A549 (cell line): ENCODE measurements around the gene OR10A5. TPM values are rescaled to one million over a fixed set of nuclear protein-coding genes. Genes with fewer than 3 reads are reported as not detected.

Experiments used
- ATAC-seq, 2 experiments: fragments of 200-7000 bp in 1 of 2; fragments of >200 bp in 1 of 2; cut with Nextera tagmentation in 1 of 2; cut with Tn5 transposase in 1 of 2; 3 replicates each; pipeline versions ENCODE4 v1.8.0 to v1.9.1; 2018 to 2020; ENCODE audit warnings: mild to moderate bottlenecking in 1 of 2, moderate library complexity in 1 of 2
- CTCF ChIA-PET: fragments of 300-600 bp; sonication (Branson Sonifier 250); formaldehyde crosslinking; extraction: SDS; loops from one replicate; lab custom pipeline; 2021; ENCODE audit warnings: antibody characterized with exemption, inconsistent platforms; lab: Yijun Ruan, JAX
- POLR2A ChIA-PET: fragments of 350-600 bp; formaldehyde crosslinking; extraction: SDS; loops from one replicate; lab custom pipeline; 2021; ENCODE audit warnings: antibody characterized with exemption, inconsistent platforms; lab: Yijun Ruan, JAX
- DNase-seq, 2 experiments: peaks; one replicate each; pipeline versions ENCODE4 v3.0.0 to v3.0.0-alpha.2; 2011 to 2016; ENCODE audit warnings: low read depth in 1 of 2, low spot score in 1 of 2
- FAIRE-seq: peaks from 2 replicates; lab custom pipeline; 2011; peaks lifted over from hg19 to GRCh38; lab: Jason Lieb, UNC
- H3K27ac ChIP-seq, 2 experiments: fragments of >200 bp; sonication (Bioruptor Twin); formaldehyde crosslinking; 3 replicates each; pipeline ENCODE4 v1.5.1; 2016 to 2017
- H3K4me1 ChIP-seq: fragments of >200 bp; sonication (Bioruptor Twin); formaldehyde crosslinking; 3 replicates; pipeline ENCODE4 v1.6.1; 2016
- H3K4me2 ChIP-seq: fragments of >200 bp; sonication (Bioruptor Twin); formaldehyde crosslinking; 3 replicates; pipeline ENCODE4 v1.6.1; 2016
- H3K4me3 ChIP-seq: fragments of >200 bp; sonication (Bioruptor Twin); formaldehyde crosslinking; 3 replicates; pipeline ENCODE4 v1.5.1; 2016
- H3K9me3 ChIP-seq: fragments of >200 bp; sonication (Bioruptor Twin); formaldehyde crosslinking; 3 replicates; pipeline ENCODE4 v1.6.1; 2016
- ATOH8 ChIP-seq: fragments of 250-450 bp; sonication (Bioruptor Pico); IDR thresholded peaks from 2 replicates; pipeline ENCODE4 v1.5.0; 2020; ENCODE audit warnings: low read depth, mild to moderate bottlenecking, moderate library complexity
- BHLHE40 ChIP-seq: IDR thresholded peaks from 2 replicates; pipeline ENCODE4 v1.6.1; 2012; ENCODE audit warnings: low read depth, low read length, inconsistent platforms
- CBX8 ChIP-seq: fragments of 200-600 bp; sonication (generic); IDR thresholded peaks from 2 replicates; pipeline ENCODE4 v1.6.1; 2016
- CHD4 ChIP-seq: fragments of 200-600 bp; sonication (generic); IDR thresholded peaks from 2 replicates; pipeline ENCODE4 v1.6.1; 2016; ENCODE audit warnings: antibody characterized with exemption, mild to moderate bottlenecking, borderline replicate concordance
- CTCF ChIP-seq: fragments of >200 bp; sonication (Bioruptor Twin); formaldehyde crosslinking; IDR thresholded peaks from 3 replicates; pipeline ENCODE4 v1.5.1; 2016
- E2F6 ChIP-seq: IDR thresholded peaks from 2 replicates; pipeline ENCODE4 v1.6.1; 2012; ENCODE audit warnings: low read depth, borderline replicate concordance
- EHF ChIP-seq: fragments of 250-450 bp; sonication (Bioruptor Pico); IDR thresholded peaks from 2 replicates; pipeline ENCODE4 v1.5.0; 2020; ENCODE audit warnings: mild to moderate bottlenecking
- EP300 ChIP-seq, 2 experiments: fragments of >200 bp; sonication (Bioruptor Twin); formaldehyde crosslinking; IDR thresholded peaks; 2 replicates in 1 of 2; 3 replicates in 1 of 2; pipeline ENCODE4 v1.6.1; 2016 to 2017
- FOSB ChIP-seq: fragments of 250-450 bp; sonication (Bioruptor Pico); IDR thresholded peaks from 2 replicates; pipeline ENCODE4 v1.5.0; 2020; ENCODE audit warnings: mild to moderate bottlenecking, moderate library complexity
- FOSL2 ChIP-seq, 2 experiments: fragments of 450-650 bp in 1 of 2; fragments of >200 bp in 1 of 2; sonication (Bioruptor Twin) in 1 of 2; formaldehyde crosslinking; IDR thresholded peaks; 2 replicates each; pipeline versions ENCODE4 v1.5.0 to v1.6.1; 2016 to 2020; ENCODE audit warnings: mild to moderate bottlenecking in 1 of 2, moderate library complexity in 1 of 2
- FOXS1 ChIP-seq: fragments of 250-450 bp; sonication (Bioruptor Pico); IDR thresholded peaks from 2 replicates; pipeline ENCODE4 v1.5.0; 2020; ENCODE audit warnings: mild to moderate bottlenecking, moderate library complexity
- HES2 ChIP-seq: fragments of >200 bp; sonication (Bioruptor Twin); formaldehyde crosslinking; IDR thresholded peaks from 2 replicates; pipeline ENCODE4 v1.6.1; 2016
- HEYL ChIP-seq: fragments of 250-450 bp; sonication (Bioruptor Pico); IDR thresholded peaks from 2 replicates; pipeline ENCODE4 v1.8.0; 2021; ENCODE audit warnings: mild to moderate bottlenecking, moderate library complexity
- HOXB13 ChIP-seq: fragments of 250-450 bp; sonication (Bioruptor Pico); IDR thresholded peaks from 2 replicates; pipeline ENCODE4 v1.5.0; 2020; ENCODE audit warnings: low read depth, mild to moderate bottlenecking, moderate library complexity
- JUN ChIP-seq, 2 experiments: fragments of >200 bp; sonication (Bioruptor Twin); formaldehyde crosslinking; IDR thresholded peaks; 2 replicates in 1 of 2; 3 replicates in 1 of 2; pipeline ENCODE4 v1.6.1; 2016 to 2017
- KDM1A ChIP-seq: fragments of 200-600 bp; sonication (generic); IDR thresholded peaks from 2 replicates; pipeline ENCODE4 v1.6.1; 2016; ENCODE audit warnings: low read depth, mild to moderate bottlenecking
- KDM5A ChIP-seq: fragments of 200-600 bp; sonication (generic); IDR thresholded peaks from 2 replicates; pipeline ENCODE4 v1.6.1; 2016; ENCODE audit warnings: antibody characterized with exemption, mild to moderate bottlenecking
- MAFK ChIP-seq: fragments of 450-650 bp; IDR thresholded peaks from 2 replicates; pipeline ENCODE4 v1.6.1; 2014; ENCODE audit not compliant: partially characterized antibody
- MYC ChIP-seq: IDR thresholded peaks from 2 replicates; pipeline ENCODE4 v1.6.1; 2012; ENCODE audit warnings: mild to moderate bottlenecking, inconsistent platforms, low read length, improper control_type of control experiment, borderline replicate concordance
- NFE2L2 ChIP-seq: fragments of 150-350 bp; conservative IDR thresholded peaks from 2 replicates; pipeline ENCODE4 v1.6.1; 2014; ENCODE audit warnings: low read length
- POLR2A ChIP-seq: IDR thresholded peaks from 2 replicates; pipeline ENCODE4 v1.6.1; 2012; ENCODE audit warnings: mild to moderate bottlenecking, low read length
- RCOR1 ChIP-seq: fragments of 150-350 bp; IDR thresholded peaks from 2 replicates; pipeline ENCODE4 v1.6.1; 2014; ENCODE audit warnings: antibody characterized with exemption, low read length, low read depth
- RNF2 ChIP-seq: fragments of 200-600 bp; sonication (generic); IDR thresholded peaks from 2 replicates; pipeline ENCODE4 v1.6.1; 2016; ENCODE audit warnings: low read depth, mild to moderate bottlenecking, antibody characterized with exemption, moderate library complexity, borderline replicate concordance
- SMC3 ChIP-seq: fragments of >200 bp; sonication (Bioruptor Twin); formaldehyde crosslinking; IDR thresholded peaks from 3 replicates; pipeline ENCODE4 v1.6.1; 2018; ENCODE audit warnings: inconsistent platforms
- SREBF2 ChIP-seq: fragments of 450-650 bp; IDR thresholded peaks from 2 replicates; pipeline ENCODE4 v1.6.1; 2014; ENCODE audit warnings: mild to moderate bottlenecking, moderate library complexity
- ZNF302 ChIP-seq: fragments of 250-450 bp; sonication (Bioruptor Pico); IDR thresholded peaks from 2 replicates; pipeline ENCODE4 v1.9.0; 2021; ENCODE audit warnings: inconsistent platforms, mild to moderate bottlenecking, moderate library complexity
- polyA plus RNA-seq, 4 experiments: library from polyadenylated mRNA; depleted of rRNA in 3 of 4; stranded (reverse); fragments of >200 nt; fragmentation: RNase III in 1 of 4; extraction: RNeasy Plus Mini Kit Qiagen cat#74134 plus additional on column Dnase treatment in 1 of 4; gene quantifications; 2 replicates in 3 of 4; 3 replicates in 1 of 4; pipeline ENCODE4 v1.2.3, GENCODE V29; 2011 to 2017

The OR10A5 gene
- polyA plus RNA-seq, 2 of the 4 experiments (the other 2 are of a cell fraction): not detected

- no peak overlapping the region for H3K4me2 ChIP-seq
These were observed 48.6 kb downstream of the OR10A5 start for GRCh38 chr11:6894097-6894496.

GRCh38 chr11:6895010-6895409 lies 49.5 kb downstream of the OR10A5 start:
- CTCF ChIA-PET: no interaction called here
- Histone ChIP-seq H3K9me3 (no peaks in the 10 kb centered on the region), H3K27ac (no peak overlapping the region), H3K4me1 (no peaks in the 10 kb centered on the region), H3K4me2 (no peak overlapping the region), H3K4me3 (no peak overlapping the region)
- POLR2A ChIA-PET: no interaction called here
- DNase-seq (no peak), ATAC-seq (no peak), FAIRE-seq (no peak)
- no peak for TF ChIP-seq JUN (IDR thresholded peaks at IDR 0.05)
- no peak for TF ChIP-seq HOXB13 (CRISPR knock-in tag)
- no peak for TF ChIP-seq KDM5A
- TF ChIP-seq RCOR1: no peak
- TF ChIP-seq SREBF2: no peak
- TF ChIP-seq POLR2A: no peak
- no peak for TF ChIP-seq ZNF302 (CRISPR knock-in tag)
- no peak for TF ChIP-seq ATOH8 (CRISPR knock-in tag)
- no peak for TF ChIP-seq HEYL (CRISPR knock-in tag)
- TF ChIP-seq RNF2: no peak
- no peak for TF ChIP-seq BHLHE40
- TF ChIP-seq FOSB (CRISPR knock-in tag): no peak
- no peak for TF ChIP-seq MAFK
- TF ChIP-seq CTCF: no peak
- no peak for TF ChIP-seq NFE2L2
- no peak for TF ChIP-seq CBX8
- TF ChIP-seq MYC: no peak
- TF ChIP-seq HES2: no peak
- no peak for TF ChIP-seq EP300 (IDR thresholded peaks at IDR 0.05)
- no peak for TF ChIP-seq E2F6

More at GRCh38 chr11:6894097-6894496, 48.6 kb downstream of the OR10A5 start:
- Histone ChIP-seq H3K4me3 (no peak overlapping the region), H3K9me3 (no peaks in the 10 kb centered on the region)
- POLR2A ChIA-PET: no interaction called here
- TF ChIP-seq SMC3 (no peak), CHD4 (no peak), MYC (no peak), EHF (CRISPR knock-in tag) (no peak), ATOH8 (CRISPR knock-in tag) (no peak), FOSL2 (IDR thresholded peaks at IDR 0.05) (no peak), FOSL2 (CRISPR knock-in tag; IDR thresholded peaks at IDR 0.05) (no peak), FOXS1 (CRISPR knock-in tag) (no peak), EP300 (IDR thresholded peaks at IDR 0.05) (no peak), KDM1A (no peak)
- TF ChIP-seq, all 56 proteins: peak for 0
- no peak for FAIRE-seq
- DNase-seq: no peak
- ATAC-seq: no peak
- Histone ChIP-seq H3K4me1 (no peaks in the 10 kb centered on the region), H3K27ac (no peak overlapping the region)
- CTCF ChIA-PET: no interaction called here

Other genes starting within 250 kb of the OR10A5 start
- 20.5 and 25.9 TPM in 2 replicates for gene RRP8, start 242.1 kb upstream of the OR10A5 start, polyA plus RNA-seq (2011; rRNA removed)
- gene RRP8, start 242.1 kb upstream of the OR10A5 start, polyA plus RNA-seq (2017; fragmentation: RNase III; extraction: RNeasy Plus Mini Kit Qiagen cat#74134 plus additional on column Dnase treatment): 14.5 to 17.9 TPM (median 14.5 TPM) in 3 replicates
- 109 and 120 TPM in 2 replicates for gene ILK, start 241.9 kb upstream of the OR10A5 start, polyA plus RNA-seq (2011; rRNA removed)
- gene ILK, start 241.9 kb upstream of the OR10A5 start, polyA plus RNA-seq (2017; fragmentation: RNase III; extraction: RNeasy Plus Mini Kit Qiagen cat#74134 plus additional on column Dnase treatment): 108 to 116 TPM (median 114 TPM) in 3 replicates
- 174 and 242 TPM in 2 replicates for gene TAF10, start 233.5 kb upstream of the OR10A5 start, polyA plus RNA-seq (2011; rRNA removed)
- gene TAF10, start 233.5 kb upstream of the OR10A5 start, polyA plus RNA-seq (2017; fragmentation: RNase III; extraction: RNeasy Plus Mini Kit Qiagen cat#74134 plus additional on column Dnase treatment): 124 to 138 TPM (median 135 TPM) in 3 replicates
- 53.2 and 63.0 TPM in 2 replicates for gene TPP1, start 226.3 kb upstream of the OR10A5 start, polyA plus RNA-seq (2011; rRNA removed)
- gene TPP1, start 226.3 kb upstream of the OR10A5 start, polyA plus RNA-seq (2017; fragmentation: RNase III; extraction: RNeasy Plus Mini Kit Qiagen cat#74134 plus additional on column Dnase treatment): 32.3 to 41.6 TPM (median 40.7 TPM) in 3 replicates
- gene DCHS1, start 189.9 kb upstream of the OR10A5 start, polyA plus RNA-seq (2011; rRNA removed): 0.06 and 0.08 TPM in 2 replicates
- gene DCHS1, start 189.9 kb upstream of the OR10A5 start, polyA plus RNA-seq (2017; fragmentation: RNase III; extraction: RNeasy Plus Mini Kit Qiagen cat#74134 plus additional on column Dnase treatment): 0.04 to 0.07 TPM (median 0.06 TPM) in 3 replicates
- gene MRPL17, start 162.3 kb upstream of the OR10A5 start, polyA plus RNA-seq (2011; rRNA removed): 96.8 and 107 TPM in 2 replicates
- 127 to 132 TPM (median 128 TPM) in 3 replicates for gene MRPL17, start 162.3 kb upstream of the OR10A5 start, polyA plus RNA-seq (2017; fragmentation: RNase III; extraction: RNeasy Plus Mini Kit Qiagen cat#74134 plus additional on column Dnase treatment)
- gene OR2AG2, start 73.7 kb upstream of the OR10A5 start, polyA plus RNA-seq (2011; rRNA removed): 0.04 and 0.17 TPM in 2 replicates
- 0.03 to 0.05 TPM in 2 of 3 replicates, not detected in the other for gene OR2AG2, start 73.7 kb upstream of the OR10A5 start, polyA plus RNA-seq (2017; fragmentation: RNase III; extraction: RNeasy Plus Mini Kit Qiagen cat#74134 plus additional on column Dnase treatment)
- not detected in 2 replicates for gene OR2AG1, start 62.7 kb upstream of the OR10A5 start, polyA plus RNA-seq (2011; rRNA removed)
- gene OR2AG1, start 62.7 kb upstream of the OR10A5 start, polyA plus RNA-seq (2017; fragmentation: RNase III; extraction: RNeasy Plus Mini Kit Qiagen cat#74134 plus additional on column Dnase treatment): not detected in 3 replicates
- gene OR6A2, start 46.0 kb upstream of the OR10A5 start, polyA plus RNA-seq (2011; rRNA removed): 0.01 TPM in 2 replicates
- not detected in 3 replicates for gene OR6A2, start 46.0 kb upstream of the OR10A5 start, polyA plus RNA-seq (2017; fragmentation: RNase III; extraction: RNeasy Plus Mini Kit Qiagen cat#74134 plus additional on column Dnase treatment)
- not detected in 2 replicates for gene OR10A2, start 17.4 kb downstream of the OR10A5 start, polyA plus RNA-seq (2011; rRNA removed)
- not detected in 3 replicates for gene OR10A2, start 17.4 kb downstream of the OR10A5 start, polyA plus RNA-seq (2017; fragmentation: RNase III; extraction: RNeasy Plus Mini Kit Qiagen cat#74134 plus additional on column Dnase treatment)
- gene OR10A4, start 30.9 kb downstream of the OR10A5 start, polyA plus RNA-seq (2011; rRNA removed): not detected in 2 replicates
- not detected in 3 replicates for gene OR10A4, start 30.9 kb downstream of the OR10A5 start, polyA plus RNA-seq (2017; fragmentation: RNase III; extraction: RNeasy Plus Mini Kit Qiagen cat#74134 plus additional on column Dnase treatment)
- not detected in 2 replicates for gene OR2D2, start 46.8 kb downstream of the OR10A5 start, polyA plus RNA-seq (2011; rRNA removed)
- not detected in 3 replicates for gene OR2D2, start 46.8 kb downstream of the OR10A5 start, polyA plus RNA-seq (2017; fragmentation: RNase III; extraction: RNeasy Plus Mini Kit Qiagen cat#74134 plus additional on column Dnase treatment)
- gene OR2D3, start 75.3 kb downstream of the OR10A5 start, polyA plus RNA-seq (2011; rRNA removed): not detected in 2 replicates
- gene OR2D3, start 75.3 kb downstream of the OR10A5 start, polyA plus RNA-seq (2017; fragmentation: RNase III; extraction: RNeasy Plus Mini Kit Qiagen cat#74134 plus additional on column Dnase treatment): not detected in 3 replicates
- 1.9 and 2.0 TPM in 2 replicates for gene ZNF215, start 80.7 kb downstream of the OR10A5 start, polyA plus RNA-seq (2011; rRNA removed)
- 1.0 to 1.1 TPM (median 1.1 TPM) in 3 replicates for gene ZNF215, start 80.7 kb downstream of the OR10A5 start, polyA plus RNA-seq (2017; fragmentation: RNase III; extraction: RNeasy Plus Mini Kit Qiagen cat#74134 plus additional on column Dnase treatment)
- 1.3 and 2.1 TPM in 2 replicates for gene ZNF214, start 174.7 kb downstream of the OR10A5 start, polyA plus RNA-seq (2011; rRNA removed)
- 0.70 to 1.4 TPM (median 0.70 TPM) in 3 replicates for gene ZNF214, start 174.7 kb downstream of the OR10A5 start, polyA plus RNA-seq (2017; fragmentation: RNase III; extraction: RNeasy Plus Mini Kit Qiagen cat#74134 plus additional on column Dnase treatment)
- 0.04 TPM in 1 of 2 replicates, not detected in the other for gene NLRP14, start 174.8 kb downstream of the OR10A5 start, polyA plus RNA-seq (2011; rRNA removed)
- not detected in 3 replicates for gene NLRP14, start 174.8 kb downstream of the OR10A5 start, polyA plus RNA-seq (2017; fragmentation: RNase III; extraction: RNeasy Plus Mini Kit Qiagen cat#74134 plus additional on column Dnase treatment)
- not detected in 2 replicates for gene RBMXL2, start 243.3 kb downstream of the OR10A5 start, polyA plus RNA-seq (2011; rRNA removed)
- gene RBMXL2, start 243.3 kb downstream of the OR10A5 start, polyA plus RNA-seq (2017; fragmentation: RNase III; extraction: RNeasy Plus Mini Kit Qiagen cat#74134 plus additional on column Dnase treatment): not detected in 3 replicates